Activated CD8-positive, alpha-beta memory T cell treated with anti-CD3 and anti-CD28 coated beads, Interleukin-2, amount 50 U/mL, for 48 hours (primary cell): Measurements from ENCODE around the gene CDH20.

Source experiments
- DNase-seq: peaks from one replicate; pipeline ENCODE4 v3.0.0-alpha.2; 2020

The CDH20 gene

GRCh38 chr18:61581578-61582201 lies 248.5 kb downstream of the CDH20 start:
- peak; percentile 92 for DNase-seq

- no peak for DNase-seq
These were observed 249.0 kb downstream of the CDH20 start for GRCh38 chr18:61582202-61582710.

GRCh38 chr18:61583548-61583947 lies 250.3 kb downstream of the CDH20 start:
- DNase-seq: no peak

- no peak for DNase-seq
These were observed 254.6 kb downstream of the CDH20 start for GRCh38 chr18:61587865-61588264.

GRCh38 chr18:61589053-61589723 lies 256.0 kb downstream of the CDH20 start:
- DNase-seq: no peak

- DNase-seq: no peak
These were observed 256.5 kb downstream of the CDH20 start for GRCh38 chr18:61589724-61590065.

GRCh38 chr18:61591253-61591652 lies 258.0 kb downstream of the CDH20 start:
- no peak for DNase-seq

GRCh38 chr18:61595615-61596251 lies 262.5 kb downstream of the CDH20 start:
- no peak for DNase-seq

- no peak for DNase-seq
These were observed 263.1 kb downstream of the CDH20 start for GRCh38 chr18:61596296-61596695.

- DNase-seq: no peak
These were observed 264.1 kb downstream of the CDH20 start for GRCh38 chr18:61597316-61597715.

- DNase-seq: no peak
These were observed 267.2 kb downstream of the CDH20 start for GRCh38 chr18:61600422-61600821.

GRCh38 chr18:61602836-61603235 lies 269.6 kb downstream of the CDH20 start:
- DNase-seq: no peak
